Naive B cell (primary cell): Measurements from ENCODE around the gene CETN2. TPM values are rescaled to one million over a fixed set of nuclear protein-coding genes. Genes with fewer than 3 reads are reported as not detected.
"Not testable (repeated sequence)": the region's sequence is repeated elsewhere in the genome, so short reads cannot be mapped to it uniquely, and the experiment has no call there.

Experiments
- ATAC-seq, 2 donors: fragments of 150-1000 bp; cut with Tn5 transposase; 2 replicates each; pipeline ENCODE4 v1.10.0; 2021; ENCODE audit warnings: low read depth in 2 of 2, mild to moderate bottlenecking in 2 of 2, moderate library complexity in 2 of 2
- DNase-seq: peaks from one replicate; pipeline ENCODE4 v3.0.0; 2022
- H3K27ac Mint-ChIP-seq, 6 donors: one replicate each; pipeline ENCODE4 v1.8.0; 2020 to 2022; ENCODE audit warnings: mild to moderate bottlenecking in 6 of 6, mixed read lengths in 6 of 6, moderate library complexity in 5 of 6, inconsistent platforms in 2 of 6
- H3K27me3 Mint-ChIP-seq, 3 donors: one replicate each; pipeline ENCODE4 v1.8.0; 2021 to 2022; ENCODE audit warnings: mixed read lengths in 3 of 3, mild to moderate bottlenecking in 1 of 3
- H3K36me3 Mint-ChIP-seq, 2 donors: one replicate each; pipeline ENCODE4 v1.8.0; 2020 to 2022; ENCODE audit warnings: mixed read lengths in 2 of 2, inconsistent platforms in 1 of 2, mild to moderate bottlenecking in 1 of 2
- H3K4me1 Mint-ChIP-seq, 3 donors: one replicate each; pipeline ENCODE4 v1.8.0; 2020 to 2022; ENCODE audit warnings: mixed read lengths in 3 of 3, inconsistent platforms in 1 of 3, mild to moderate bottlenecking in 1 of 3, moderate library complexity in 1 of 3
- H3K4me3 Mint-ChIP-seq, 8 donors: one replicate each; pipeline ENCODE4 v1.8.0; 2020 to 2022; ENCODE audit warnings: mild to moderate bottlenecking in 8 of 8, mixed read lengths in 8 of 8, moderate library complexity in 8 of 8, inconsistent platforms in 2 of 8
- H3K9me3 Mint-ChIP-seq, 7 donors: one replicate each; pipeline ENCODE4 v1.8.0; 2020 to 2022; ENCODE audit warnings: mixed read lengths in 7 of 7, mild to moderate bottlenecking in 5 of 7, inconsistent platforms in 2 of 7, moderate library complexity in 1 of 7
- polyA plus RNA-seq, 6 donors: library from polyadenylated mRNA; unstranded; fragments of 300-500 nt; fragmentation: Illumina TruSeq; gene quantifications; one replicate each; pipeline ENCODE4 v1.2.3, GENCODE V29; 2021; ENCODE audit warnings: low read depth in 6 of 6

The CETN2 gene
- polyA plus RNA-seq, 6 donors from 2014 or later = 21.4 to 34.3 (median 26.9) TPM

DNA sequence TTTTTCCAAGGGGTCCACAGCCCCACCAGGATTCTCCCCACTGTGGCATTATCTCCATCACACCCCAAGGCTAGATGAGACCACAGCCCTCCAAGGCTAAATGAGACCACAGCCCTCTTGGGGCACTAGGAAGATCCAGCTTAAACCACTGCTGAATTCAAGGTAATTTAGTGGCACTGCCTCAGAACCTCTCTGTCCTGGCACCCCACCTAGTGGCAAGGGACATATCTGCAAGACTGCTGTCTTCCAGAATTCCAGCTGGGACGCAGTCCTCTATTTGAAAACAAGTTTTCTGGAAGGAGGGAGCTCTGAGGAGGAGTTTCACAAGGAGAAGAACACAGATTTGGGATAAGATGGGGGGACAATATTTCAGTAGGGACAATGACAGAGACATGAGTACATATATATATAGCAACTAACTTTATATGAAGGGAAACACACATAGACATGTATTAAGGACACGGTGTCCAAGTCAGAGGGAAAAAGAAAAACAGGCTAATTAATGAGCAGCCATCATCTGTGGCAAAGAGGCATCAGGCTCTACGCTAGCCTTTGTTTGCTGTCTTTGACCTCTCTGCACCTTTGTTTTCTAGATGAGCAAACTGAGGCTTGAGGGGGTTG, 9.3 kb downstream of the CETN2 start:
- no peak overlapping the region for H3K4me3 Mint-ChIP-seq
- H3K9me3 Mint-ChIP-seq = peaks cover 0 to 4% (median 0%) of the 10 kb centered on the region in 7 donors
- H3K27me3 Mint-ChIP-seq = peaks cover 0 to 19% (median 9%) of the 10 kb centered on the region in 3 donors
- no peaks in the 10 kb centered on the region for H3K4me1 Mint-ChIP-seq
- no peak for DNase-seq
- peak overlapping the region in 1 of 6 donors; percentile 24 for H3K27ac Mint-ChIP-seq
- ATAC-seq = no peak
- H3K36me3 Mint-ChIP-seq = no peaks in the 10 kb centered on the region

DNA sequence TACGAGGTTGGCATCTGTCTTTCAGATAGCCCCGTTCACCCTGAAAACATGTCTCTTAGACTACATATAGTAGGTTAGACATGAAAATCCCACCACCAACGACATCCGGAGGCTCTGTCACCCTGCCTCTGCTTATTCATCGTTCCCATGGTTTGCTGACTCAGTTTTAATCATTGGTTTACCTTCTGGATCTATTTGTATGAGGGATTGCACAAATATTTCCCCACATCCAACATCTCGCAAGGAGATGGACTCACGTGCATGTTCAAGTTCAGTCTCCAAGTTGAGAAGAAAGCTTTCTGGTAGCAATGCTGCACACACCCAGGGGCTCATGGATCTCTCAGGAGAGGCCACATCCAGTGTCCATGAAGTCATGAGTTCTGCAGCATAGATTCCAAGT, 10.8 kb downstream of the CETN2 start:
- no peaks in the 10 kb centered on the region for H3K4me1 Mint-ChIP-seq
- H3K27me3 Mint-ChIP-seq = peaks cover 0 to 19% (median 9%) of the 10 kb centered on the region in 3 donors
- no peak overlapping the region for H3K27ac Mint-ChIP-seq
- ATAC-seq = no peak
- no peaks in the 10 kb centered on the region for H3K36me3 Mint-ChIP-seq
- no peak overlapping the region for H3K4me3 Mint-ChIP-seq
- H3K9me3 Mint-ChIP-seq = peaks cover 0 to 4% (median 0%) of the 10 kb centered on the region in 7 donors
- DNase-seq = no peak

DNA sequence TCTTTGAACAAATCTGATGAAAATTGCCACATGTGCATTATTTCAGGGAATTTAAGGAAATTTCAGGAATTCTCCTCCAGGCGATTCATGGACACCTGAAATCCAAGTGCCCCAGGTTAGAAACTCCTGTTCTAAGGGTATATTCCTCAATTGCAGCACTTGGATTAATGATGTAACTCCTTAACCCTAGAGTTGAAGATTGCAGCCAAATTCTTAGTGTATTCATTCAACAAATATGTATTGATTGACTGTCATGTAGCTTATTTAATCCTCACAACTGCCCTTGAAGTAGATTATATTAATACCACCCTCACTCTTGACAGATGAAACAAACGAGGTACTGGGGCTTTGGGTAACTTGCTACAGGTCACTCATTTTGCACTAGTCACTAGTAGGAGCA, 11.3 kb downstream of the CETN2 start:
- Mint-ChIP-seq H3K4me1 (no peaks in the 10 kb centered on the region), H3K27ac (peak overlapping the region in 1 of 6 donors; percentile 28), H3K4me3 (no peak overlapping the region), H3K27me3 (peaks cover 0 to 22% (median 9%) of the 10 kb centered on the region in 3 donors), H3K36me3 (no peaks in the 10 kb centered on the region), H3K9me3 (peaks cover 0 to 4% (median 0%) of the 10 kb centered on the region in 7 donors)
- ATAC-seq (no peak), DNase-seq (no peak)

DNA sequence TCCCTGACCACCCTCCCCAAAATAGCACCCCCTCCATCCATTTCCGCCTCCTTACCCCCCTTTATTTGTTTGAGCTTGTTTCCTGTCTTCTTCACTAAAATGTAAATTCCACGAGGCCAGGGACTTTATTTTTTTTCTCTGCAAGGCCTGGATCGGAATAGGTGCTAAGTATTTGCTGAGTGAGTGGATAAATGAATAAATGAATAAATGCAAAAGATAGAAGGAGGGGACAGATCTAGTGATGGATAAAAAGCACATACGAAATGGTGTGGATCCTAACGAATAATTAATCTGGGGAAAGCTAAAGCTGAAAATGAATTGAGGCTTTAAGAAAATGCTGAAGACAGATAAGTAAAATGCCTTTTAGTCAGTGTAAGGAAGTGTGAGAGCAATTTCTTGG, 12.2 kb downstream of the CETN2 start:
- no peaks in the 10 kb centered on the region for H3K4me1 Mint-ChIP-seq
- no peak overlapping the region for H3K4me3 Mint-ChIP-seq
- no peaks in the 10 kb centered on the region for H3K36me3 Mint-ChIP-seq
- no peak for ATAC-seq
- H3K9me3 Mint-ChIP-seq = peaks cover 0 to 4% (median 0%) of the 10 kb centered on the region in 7 donors
- peaks cover 0 to 24% (median 9%) of the 10 kb centered on the region in 3 donors for H3K27me3 Mint-ChIP-seq
- DNase-seq = no peak
- no peak overlapping the region for H3K27ac Mint-ChIP-seq

DNA sequence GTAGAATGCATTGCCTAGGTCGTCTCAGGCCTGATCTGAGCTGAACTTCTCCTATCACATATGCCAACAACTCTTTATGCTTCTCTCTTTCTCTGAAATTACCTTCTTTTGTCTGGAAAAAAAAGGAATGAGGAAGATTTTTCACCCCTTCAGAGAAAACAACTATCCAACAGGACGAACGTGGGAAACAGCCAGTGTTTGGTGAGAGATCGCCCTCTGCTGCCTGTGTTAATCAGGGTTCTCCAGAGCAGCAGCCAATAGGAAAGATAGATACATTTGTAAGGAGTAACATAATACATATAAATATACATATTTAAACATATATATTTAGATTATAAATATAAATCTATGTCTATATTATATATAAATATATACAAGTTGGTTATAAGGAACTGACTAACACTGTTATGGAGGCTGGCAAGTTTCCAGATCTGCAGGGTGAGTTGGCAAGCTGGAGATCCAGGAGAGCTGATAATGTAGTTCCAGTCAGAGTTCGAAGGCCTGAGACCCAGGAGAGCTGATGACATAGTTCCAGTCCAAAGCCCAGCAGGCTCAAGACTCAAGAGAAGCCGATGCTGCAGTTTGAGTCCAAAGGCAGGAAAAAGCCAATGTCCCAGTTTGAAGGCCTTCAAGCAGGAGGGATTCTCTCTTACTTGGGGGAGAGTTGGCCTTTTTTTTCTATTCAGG, 13.3 kb downstream of the CETN2 start:
- peaks cover 0 to 4% (median 0%) of the 10 kb centered on the region in 7 donors for H3K9me3 Mint-ChIP-seq
- ATAC-seq = no peak
- no peak for DNase-seq
- peak overlapping the region in 1 of 6 donors; percentile 18 for H3K27ac Mint-ChIP-seq
- H3K4me3 Mint-ChIP-seq = no peak overlapping the region
- H3K27me3 Mint-ChIP-seq = peaks cover 0 to 24% (median 9%) of the 10 kb centered on the region in 3 donors
- peaks cover 0 to 4% (median 0%) of the 10 kb centered on the region in 3 donors for H3K4me1 Mint-ChIP-seq
- H3K36me3 Mint-ChIP-seq = no peaks in the 10 kb centered on the region

DNA sequence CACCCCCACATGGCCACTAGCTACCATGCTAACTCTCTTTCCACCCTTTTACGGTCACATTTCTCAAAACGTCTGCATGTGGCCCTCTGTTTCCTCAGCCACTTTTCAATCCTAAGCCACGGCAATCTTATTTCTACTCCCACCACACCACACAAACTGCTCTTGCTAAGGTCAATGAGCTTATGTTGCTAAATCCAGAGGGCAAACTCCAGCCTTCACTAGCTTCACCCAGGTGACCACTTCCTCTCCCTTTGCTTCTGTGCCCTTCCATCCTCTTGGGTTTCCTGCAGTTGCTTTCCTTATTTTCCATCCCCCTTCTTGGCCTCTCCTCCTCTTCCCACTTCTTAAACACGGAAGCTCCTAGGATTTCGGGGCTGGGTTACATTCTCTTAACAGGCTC, 16.5 kb downstream of the CETN2 start:
- H3K27me3 Mint-ChIP-seq = peaks cover 0 to 24% (median 7%) of the 10 kb centered on the region in 3 donors

DNA sequence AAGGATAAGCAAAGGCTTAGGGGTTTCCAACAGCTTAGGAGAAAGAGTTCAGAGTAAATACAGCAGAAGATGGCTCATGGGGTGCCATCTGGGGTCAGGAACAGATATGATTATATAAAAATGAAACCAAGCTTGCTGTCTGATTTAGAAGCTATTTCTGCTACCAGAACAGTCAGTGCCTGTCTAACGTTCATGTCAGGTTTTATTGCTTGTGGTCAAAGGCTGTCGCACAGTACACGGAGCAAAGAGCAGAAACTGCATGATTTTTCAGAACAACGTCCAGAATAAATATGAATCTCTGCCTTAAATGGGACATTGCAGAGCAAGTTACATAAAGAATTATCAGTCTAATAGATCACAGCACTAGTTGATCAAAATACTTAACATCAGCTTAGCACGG, 17.4 kb downstream of the CETN2 start:
- H3K9me3 Mint-ChIP-seq = no peaks in the 10 kb centered on the region
- peaks cover 0 to 4% (median 0%) of the 10 kb centered on the region in 3 donors for H3K4me1 Mint-ChIP-seq
- ATAC-seq = no peak
- peaks cover 3 to 21% (median 7%) of the 10 kb centered on the region in 3 donors for H3K27me3 Mint-ChIP-seq
- no peak overlapping the region for H3K4me3 Mint-ChIP-seq
- DNase-seq = no peak
- H3K27ac Mint-ChIP-seq = no peak overlapping the region
- no peaks in the 10 kb centered on the region for H3K36me3 Mint-ChIP-seq

More for the DNA sequence above, 16.5 kb downstream of the CETN2 start:
- peaks cover 0 to 4% (median 0%) of the 10 kb centered on the region in 3 donors for H3K4me1 Mint-ChIP-seq
- DNase-seq = no peak
- no peak overlapping the region for H3K4me3 Mint-ChIP-seq
- ATAC-seq = no peak
- no peak overlapping the region for H3K27ac Mint-ChIP-seq
- peaks cover 0 to 3% (median 0%) of the 10 kb centered on the region in 7 donors for H3K9me3 Mint-ChIP-seq
- H3K36me3 Mint-ChIP-seq = no peaks in the 10 kb centered on the region

DNA sequence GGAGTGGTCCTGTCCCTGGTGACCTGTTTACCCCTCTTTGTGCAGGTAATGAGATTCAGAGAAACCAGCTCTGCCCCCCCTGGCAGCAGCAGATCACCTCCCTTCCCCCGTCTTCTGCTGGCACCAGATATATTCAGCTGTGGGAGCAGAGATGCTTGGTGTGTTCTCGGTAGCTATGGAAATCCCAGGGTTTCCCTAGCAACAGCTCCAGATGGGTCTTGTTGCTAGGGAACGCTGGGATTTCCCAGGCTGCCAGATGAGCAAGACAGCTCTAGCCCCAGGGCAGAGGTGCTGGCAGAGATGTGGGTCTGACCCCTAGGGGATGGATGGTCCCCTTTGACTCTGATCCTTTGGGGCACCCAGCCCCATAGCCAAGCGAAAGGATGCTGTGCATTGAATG, 20.2 kb downstream of the CETN2 start:
- Mint-ChIP-seq H3K36me3 (no peaks in the 10 kb centered on the region), H3K27me3 (peaks cover 3 to 29% (median 24%) of the 10 kb centered on the region in 3 donors), H3K4me3 (no peak overlapping the region), H3K9me3 (no peaks in the 10 kb centered on the region), H3K4me1 (peaks cover 0 to 4% (median 0%) of the 10 kb centered on the region in 3 donors), H3K27ac (no peak overlapping the region)
- ATAC-seq (no peak), DNase-seq (no peak)

DNA sequence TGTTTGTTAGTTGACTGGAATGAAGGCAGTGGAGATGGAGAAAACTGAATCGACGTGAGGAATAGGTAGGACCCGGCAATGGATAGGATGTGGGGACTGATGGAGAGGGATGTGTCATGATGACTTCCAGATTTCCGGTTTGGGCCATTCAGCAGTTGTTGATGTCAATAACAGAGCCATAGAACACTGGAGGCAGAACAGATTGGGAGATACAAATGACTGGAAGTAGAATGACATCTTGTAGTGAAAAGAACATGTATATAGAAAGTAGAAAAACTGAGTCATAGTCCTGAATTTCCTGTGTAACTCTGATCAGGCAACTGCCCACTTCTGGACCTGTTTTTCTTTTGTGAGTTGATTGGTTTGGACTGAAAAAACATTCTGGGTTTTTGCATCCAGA, 24.5 kb downstream of the CETN2 start:
- peaks cover 6 to 42% (median 35%) of the 10 kb centered on the region in 3 donors for H3K27me3 Mint-ChIP-seq
- ATAC-seq = no peak

DNA sequence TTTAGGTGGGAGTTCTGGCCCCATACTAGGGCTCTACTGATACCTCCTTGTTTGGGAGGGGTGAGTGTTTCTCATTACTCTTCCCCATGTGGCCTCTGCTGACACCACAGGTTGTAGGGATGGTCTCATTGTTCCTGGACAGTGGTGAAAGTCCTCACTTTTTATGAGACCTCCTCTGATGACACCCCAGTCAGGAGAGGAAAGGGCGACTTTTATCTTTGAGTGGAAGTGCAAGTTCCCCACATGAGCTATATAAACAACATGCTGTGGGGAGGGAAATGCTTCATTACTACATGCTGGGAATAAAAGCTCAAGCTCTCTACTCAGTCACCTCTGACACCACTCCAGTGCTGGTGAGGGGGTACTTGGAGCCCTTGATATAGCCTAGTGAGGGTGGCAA, 31.6 kb downstream of the CETN2 start:
- H3K27me3 Mint-ChIP-seq = peaks cover 9 to 19% (median 19%) of the 10 kb centered on the region in 3 donors
- H3K27ac Mint-ChIP-seq = no peak overlapping the region
- H3K36me3 Mint-ChIP-seq = no peaks in the 10 kb centered on the region
- ATAC-seq = no peak
- no peaks in the 10 kb centered on the region for H3K4me1 Mint-ChIP-seq
- DNase-seq = no peak
- peaks cover 0 to 2% (median 0%) of the 10 kb centered on the region in 7 donors for H3K9me3 Mint-ChIP-seq
- no peak overlapping the region for H3K4me3 Mint-ChIP-seq

More for the DNA sequence above, 24.5 kb downstream of the CETN2 start:
- H3K9me3 Mint-ChIP-seq = peaks cover 0 to 2% (median 0%) of the 10 kb centered on the region in 7 donors
- DNase-seq = no peak
- H3K4me3 Mint-ChIP-seq = no peak overlapping the region
- peak overlapping the region in 1 of 6 donors; percentile 89 for H3K27ac Mint-ChIP-seq
- no peaks in the 10 kb centered on the region for H3K36me3 Mint-ChIP-seq
- H3K4me1 Mint-ChIP-seq = no peaks in the 10 kb centered on the region

DNA sequence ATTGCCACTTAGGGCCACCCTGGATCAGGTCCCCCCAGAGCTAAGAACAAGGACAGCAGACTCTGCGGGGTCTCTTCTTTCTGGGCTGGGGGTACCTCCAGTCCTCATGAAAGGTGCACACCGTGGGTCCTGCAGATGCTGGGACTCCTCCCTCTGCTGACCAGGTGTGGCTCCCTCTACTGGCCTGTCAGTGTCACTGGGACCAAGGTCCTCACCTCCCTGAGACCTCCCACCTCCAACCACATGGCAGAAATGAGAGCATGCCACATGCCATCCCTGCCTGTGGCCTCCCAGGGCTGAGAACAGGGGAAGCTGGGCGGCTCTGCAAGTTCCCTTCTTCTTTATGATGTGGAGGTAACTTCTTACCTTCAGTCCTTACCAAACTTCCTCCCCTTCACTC, 43.5 kb downstream of the CETN2 start:
- not testable (repeated sequence) for H3K9me3 Mint-ChIP-seq, ATAC-seq, H3K36me3 Mint-ChIP-seq, H3K27me3 Mint-ChIP-seq, H3K4me3 Mint-ChIP-seq, H3K4me1 Mint-ChIP-seq, H3K27ac Mint-ChIP-seq, DNase-seq
